Measurements from ENCODE around the gene SEMA3C.
"Not testable (repeated sequence)": the region's sequence is repeated elsewhere in the genome, so short reads cannot be mapped to it uniquely, and the experiment has no call there.

The SEMA3C gene

DNA sequence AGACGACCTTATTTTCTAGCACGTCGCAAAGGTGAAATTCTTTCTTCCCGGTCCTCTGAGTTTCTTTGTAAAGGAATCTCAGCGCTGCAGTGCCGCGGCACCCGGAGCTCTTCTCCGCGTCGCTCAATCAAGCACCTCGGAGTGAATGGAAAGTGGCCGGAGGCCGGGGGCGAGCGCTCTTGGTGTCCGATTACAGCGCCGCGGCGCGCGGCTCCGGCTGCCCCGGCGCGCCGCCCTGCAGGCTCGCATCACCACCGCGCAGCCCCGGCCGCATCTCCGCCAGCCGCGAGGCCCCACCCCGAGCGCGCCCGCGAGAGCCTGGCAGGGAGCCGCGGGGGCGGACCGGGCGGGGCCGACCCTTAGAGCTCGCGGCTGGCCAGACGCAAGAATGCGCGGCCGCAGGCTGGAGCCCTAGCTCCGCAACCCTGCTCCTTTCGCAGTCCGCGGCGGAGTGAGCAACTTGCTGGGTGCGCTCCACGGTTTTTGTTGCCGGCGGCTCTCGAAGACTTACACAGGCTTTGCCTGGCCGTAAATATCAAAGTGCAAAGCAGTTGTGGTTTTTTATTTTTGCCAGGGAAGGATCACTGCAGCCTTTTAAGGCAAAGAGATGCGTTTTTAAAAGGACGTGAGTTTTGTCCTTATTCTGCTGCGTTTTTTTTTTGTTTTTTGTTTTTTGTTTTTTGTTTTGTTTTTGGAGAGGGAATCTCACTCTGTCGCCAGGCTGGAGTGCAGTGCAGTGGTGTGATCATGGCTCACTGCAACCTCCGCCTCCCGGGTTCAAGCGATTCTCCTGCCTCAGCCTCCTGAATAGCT is at the start of gene SEMA3C:
Gene SEMA3C (minus strand): TSS at position 143 of the 813 bp plus-strand sequence. CDS start 2,270 bp downstream, outside the sequence.
- DNase-seq, result peak; percentile 81

GRCh38 chr7:80968606-80969005 is 49.8 kb upstream of the SEMA3C start:
- DNase-seq, result no peak

GRCh38 chr7:80967917-80968297 is 49.1 kb upstream of the SEMA3C start:
- no peak for DNase-seq

GRCh38 chr7:80967071-80967916 is 48.4 kb upstream of the SEMA3C start:
- DNase-seq, result no peak

DNA sequence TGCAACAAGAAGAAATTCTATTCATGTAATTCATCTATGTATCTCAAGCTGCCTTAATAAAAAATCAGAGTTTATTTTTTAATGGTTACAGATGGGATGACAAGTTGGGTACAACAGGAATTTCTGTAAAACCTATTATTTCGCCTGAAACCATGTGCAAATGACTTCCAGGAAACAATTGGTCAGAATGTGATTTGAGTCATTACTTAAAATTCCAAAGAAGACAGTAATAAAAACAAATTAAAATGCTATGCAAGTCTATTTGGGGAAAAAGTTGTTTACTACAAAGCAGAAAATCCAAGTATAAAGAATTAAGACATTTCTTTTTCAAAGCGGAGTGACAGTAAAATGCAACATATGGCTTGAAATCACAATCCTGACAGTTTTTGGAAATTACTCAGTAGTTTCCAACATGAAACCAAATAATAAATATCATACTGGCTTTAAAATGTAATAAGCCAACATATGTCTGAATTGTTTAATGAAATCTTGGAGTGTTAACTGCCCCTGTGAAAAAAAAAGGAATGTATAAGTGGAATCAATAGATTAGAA is 41.5 kb upstream of the SEMA3C start:
- DNase-seq, result no peak

- DNase-seq, result no peak
These were observed 38.5 kb upstream of the SEMA3C start for GRCh38 chr7:80957226-80957777.

DNA sequence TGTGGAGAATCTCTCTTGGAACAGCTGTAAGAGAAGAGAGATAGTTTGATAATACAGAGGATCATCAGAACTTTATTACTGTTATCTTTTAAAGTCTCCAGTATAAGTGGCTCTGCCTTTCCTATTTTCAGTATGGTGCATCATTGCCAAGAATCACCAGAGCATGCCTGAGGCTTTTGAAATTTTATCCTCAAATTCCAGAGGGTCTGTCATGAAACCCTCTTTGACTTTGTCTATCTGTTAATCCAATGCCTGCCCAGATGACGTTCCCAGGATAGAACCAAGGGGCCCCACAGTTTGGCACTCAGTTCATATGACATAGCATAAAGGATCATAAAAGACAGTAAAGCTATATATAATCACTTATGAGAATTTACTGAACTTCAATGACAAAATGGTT is 35.3 kb upstream of the SEMA3C start:
- DNase-seq, result no peak

DNA sequence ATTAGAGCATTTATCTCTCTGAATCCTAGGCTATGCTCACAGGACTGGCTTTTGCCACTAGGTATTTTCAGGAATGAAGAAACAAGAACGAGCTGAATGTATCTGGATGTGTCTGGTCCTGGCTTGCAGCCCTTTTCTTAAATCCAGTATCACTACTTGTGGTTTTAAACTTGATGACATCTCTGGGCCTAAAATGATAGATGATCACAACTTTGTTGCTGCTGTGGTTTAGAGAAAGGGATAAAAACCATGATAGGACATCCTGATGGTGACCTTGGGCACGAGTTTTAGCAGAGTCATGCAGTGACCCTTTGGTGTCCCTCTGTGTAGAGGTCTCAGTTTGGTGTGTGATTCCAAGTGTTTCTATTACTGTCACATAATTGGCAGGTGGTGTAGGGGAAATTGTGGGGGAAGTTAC is 31.7 kb upstream of the SEMA3C start:
- no peak for DNase-seq

DNA sequence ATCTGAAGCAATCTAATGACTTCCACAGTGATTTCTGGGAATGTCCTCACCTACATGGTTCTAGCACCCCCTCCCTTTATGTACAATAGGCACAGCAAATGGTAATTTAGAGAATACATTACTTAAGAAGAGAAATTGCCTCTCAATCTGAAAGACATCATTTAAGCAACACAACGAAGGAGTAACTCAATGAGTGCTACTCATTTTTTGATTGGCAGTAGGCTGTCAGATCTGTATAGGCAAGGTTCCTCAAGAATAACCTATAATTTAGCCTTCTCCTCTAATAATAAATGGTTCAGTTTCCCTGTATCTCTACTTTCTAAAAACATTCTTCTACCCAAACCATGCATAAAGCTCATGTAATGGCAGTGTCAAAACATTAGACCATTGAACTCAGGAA is 30.6 kb upstream of the SEMA3C start:
- no peak for DNase-seq

DNA sequence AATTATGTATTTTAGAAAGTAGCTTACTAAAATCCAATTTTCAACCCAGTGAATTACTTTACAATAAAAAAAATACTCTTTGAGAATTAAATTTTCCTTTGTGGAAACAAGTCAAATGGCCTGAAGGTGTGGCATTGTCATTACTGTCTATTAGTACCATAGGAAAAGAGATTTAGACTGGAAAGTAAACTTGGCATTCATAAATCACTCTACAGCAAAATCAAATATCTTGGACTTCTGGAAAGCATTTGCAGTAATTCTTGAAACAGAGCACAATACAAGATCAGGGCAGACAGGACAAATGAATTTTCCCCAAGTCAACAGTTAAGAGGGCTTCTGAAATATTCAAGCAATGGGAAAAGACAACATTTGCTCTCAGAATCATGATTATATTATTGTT is 28.0 kb upstream of the SEMA3C start:
- no peak for DNase-seq

GRCh38 chr7:80945976-80946375 is 27.1 kb upstream of the SEMA3C start:
- no peak for DNase-seq

- DNase-seq, result no peak
These were observed 24.5 kb upstream of the SEMA3C start for GRCh38 chr7:80943342-80943741.

DNA sequence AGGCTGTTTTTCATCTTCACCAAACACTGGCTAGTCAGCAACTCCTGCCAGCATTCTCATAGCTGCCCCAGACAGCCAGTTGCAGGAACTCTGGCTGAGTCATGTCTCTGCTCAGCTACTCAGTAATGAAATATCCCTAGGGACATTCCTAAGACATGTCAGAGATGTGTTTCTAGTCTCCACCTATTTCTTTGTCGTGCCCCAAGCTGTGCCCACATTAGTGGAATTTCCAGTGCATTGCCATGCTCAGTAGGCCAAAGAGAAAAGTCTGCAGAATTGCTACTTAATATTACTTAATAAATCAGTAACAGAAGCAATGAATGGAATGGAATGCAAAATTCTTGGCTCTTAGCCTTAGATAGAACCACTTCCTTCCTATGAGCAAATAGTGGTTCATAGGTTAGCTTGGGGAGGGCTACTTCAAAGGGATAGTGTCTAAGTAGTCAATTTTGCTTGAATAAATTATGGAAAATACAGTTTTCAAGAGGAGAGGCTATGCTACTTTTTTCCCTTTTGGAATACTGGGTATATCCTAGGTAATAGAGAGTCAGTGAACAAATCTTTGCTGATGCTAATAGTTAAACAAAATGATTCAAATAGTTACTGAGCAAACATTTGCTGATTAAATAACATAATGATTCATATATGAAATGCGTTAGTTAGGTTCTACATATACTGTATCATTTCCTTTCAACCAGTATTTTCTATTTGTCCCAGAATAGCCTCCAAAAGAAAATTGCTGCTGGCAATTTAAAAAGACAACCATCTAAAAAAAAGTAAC is 23.6 kb upstream of the SEMA3C start:
- no peak for DNase-seq

DNA sequence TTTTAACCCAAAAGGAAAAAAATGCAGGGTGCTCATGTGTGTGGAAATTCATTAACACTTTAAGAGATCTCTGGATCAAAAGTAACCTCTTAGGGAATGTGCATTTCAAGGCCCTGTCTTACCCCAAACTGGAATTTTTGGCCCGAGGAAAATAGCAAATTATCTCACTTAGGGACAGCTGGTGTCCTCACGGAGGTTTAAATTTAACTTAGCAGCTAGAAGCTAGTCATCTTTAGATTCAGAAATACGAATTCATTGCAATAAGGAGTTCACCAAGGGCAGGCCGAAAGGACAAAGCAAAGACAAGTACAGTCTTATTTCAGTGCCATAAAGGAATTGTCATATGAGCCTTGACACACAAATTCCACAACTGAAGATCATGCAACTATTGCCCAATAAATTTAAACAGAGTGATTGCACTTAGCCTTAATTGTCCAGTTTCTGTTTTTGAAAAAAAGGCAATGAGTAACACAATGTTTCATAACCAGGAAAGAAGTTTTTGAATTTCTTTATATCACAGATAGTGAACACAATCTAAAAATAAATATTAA is 22.4 kb upstream of the SEMA3C start:
- DNase-seq, result peak; percentile 95

DNA sequence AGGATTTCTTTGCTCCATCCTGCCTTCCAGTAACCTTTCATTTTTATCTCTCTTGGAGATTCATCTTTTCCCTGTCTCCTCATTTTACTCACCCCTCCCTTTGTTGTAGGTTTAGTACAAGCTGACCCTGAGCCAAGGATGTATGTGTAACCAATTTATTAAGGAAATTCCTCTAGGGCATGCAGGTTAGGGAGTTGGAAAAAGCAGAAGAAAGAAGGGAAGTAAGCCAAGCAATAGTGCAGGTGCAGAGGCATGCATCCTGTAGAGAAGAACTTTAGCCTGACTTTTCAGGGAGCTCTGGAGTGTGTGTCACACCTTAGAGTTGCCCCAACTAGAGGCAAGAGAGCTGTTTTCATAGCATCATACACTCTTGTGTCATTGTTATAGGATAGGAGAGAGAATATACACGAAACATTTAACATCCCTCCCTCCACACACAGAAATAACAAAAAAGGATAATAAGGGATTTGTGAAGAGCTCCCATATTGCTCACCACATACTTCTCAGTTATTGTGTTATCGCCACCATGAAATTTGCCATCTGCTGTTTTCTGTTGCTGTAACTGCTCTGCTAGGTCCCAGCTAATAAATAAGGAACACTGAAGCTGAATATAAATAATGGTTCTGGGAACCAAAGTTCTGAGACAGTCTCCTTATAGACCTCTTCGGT is 21.8 kb upstream of the SEMA3C start:
- peak; percentile 95 for DNase-seq

GRCh38 chr7:80937336-80937735 is 18.5 kb upstream of the SEMA3C start:
- no peak for DNase-seq

GRCh38 chr7:80935991-80936780 is 17.3 kb upstream of the SEMA3C start:
- peak; percentile 96 for DNase-seq

DNA sequence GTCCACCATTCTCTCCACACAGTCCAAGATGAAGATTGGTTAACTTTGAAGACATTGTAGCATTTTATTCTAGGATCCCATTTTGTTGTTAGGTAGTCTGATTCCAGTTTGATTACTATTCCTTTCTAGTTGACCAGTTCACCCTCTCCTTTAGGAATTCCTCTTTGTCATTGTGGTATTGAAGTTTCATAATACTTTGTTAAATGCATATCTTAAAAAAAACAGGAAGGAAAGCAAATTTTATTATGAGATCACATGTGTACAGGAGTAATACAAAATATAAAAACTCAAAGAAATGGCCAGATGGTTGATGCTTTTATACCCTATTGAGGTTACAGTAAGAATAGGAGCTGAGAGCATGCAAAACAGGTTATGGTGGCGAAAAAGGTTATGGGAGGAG is 15.5 kb upstream of the SEMA3C start:
- DNase-seq, result no peak

GRCh38 chr7:80932536-80932935 is 13.7 kb upstream of the SEMA3C start:
- no peak for DNase-seq

GRCh38 chr7:80929619-80930018 is 10.8 kb upstream of the SEMA3C start:
- no peak for DNase-seq

- not testable (repeated sequence) for DNase-seq
These were observed 8.1 kb upstream of the SEMA3C start for GRCh38 chr7:80926955-80927354.

Data from NCI-H1694 treated with DMSO at 0.1 percent for 48 hours (cell line).